Transverse colon (tissue), 4 donors: ENCODE data around the gene NFAM1. TPM values are rescaled to one million over a fixed set of nuclear protein-coding genes. Genes with fewer than 3 reads are reported as not detected.

Experiments
- DNase-seq: peaks from one replicate; pipeline ENCODE4 v3.0.0-alpha.2; 2019
- H3K27ac ChIP-seq, 4 donors: fragments of 200-600 bp; sonication (generic); 2 replicates each; pipeline ENCODE4 v1.5.1; 2016 to 2018; ENCODE audit warnings: inconsistent platforms in 4 of 4
- H3K27me3 ChIP-seq: fragments of 200-600 bp; sonication (generic); 2 replicates; pipeline ENCODE4 v1.5.1; 2017; ENCODE audit warnings: inconsistent platforms
- H3K36me3 ChIP-seq, 4 donors: fragments of 200-600 bp; sonication (generic); 2 replicates each; pipeline ENCODE4 v1.5.1; 2017 to 2019; ENCODE audit warnings: inconsistent platforms in 4 of 4
- H3K4me1 ChIP-seq, 4 donors: fragments of 200-600 bp; sonication (generic); 2 replicates each; pipeline ENCODE4 v1.5.1; 2017 to 2020; ENCODE audit warnings: inconsistent platforms in 4 of 4
- H3K4me3 ChIP-seq, 4 donors: fragments of 200-600 bp; sonication (generic); 1 replicate in 1 of 4; 2 replicates in 3 of 4; pipeline versions ENCODE4 v1.5.1 to v1.6.1; 2017 to 2019; ENCODE audit warnings: inconsistent platforms in 4 of 4
- H3K9me3 ChIP-seq, 2 donors: fragments of 200-600 bp; sonication (generic); 2 replicates each; pipeline ENCODE4 v1.5.1; 2017 to 2019; ENCODE audit warnings: inconsistent platforms in 2 of 2
- CTCF ChIP-seq, 5 experiments: fragments of 200-600 bp in 3 of 5; fragments of 450-650 bp in 2 of 5; sonication (generic) in 3 of 5; IDR thresholded peaks; 1 replicate in 2 of 5; 2 replicates in 3 of 5; pipeline ENCODE4 v1.5.1; 2016 to 2017; ENCODE audit warnings: antibody characterized with exemption in 5 of 5, inconsistent platforms in 3 of 5, mild to moderate bottlenecking in 2 of 5, moderate library complexity in 1 of 5
- EP300 ChIP-seq: sonication (generic); formaldehyde crosslinking; IDR thresholded peaks from one replicate; pipeline ENCODE4 v1.6.1; 2017; ENCODE audit warnings: antibody characterized with exemption, low read depth
- POLR2A ChIP-seq: fragments of 450-650 bp; IDR thresholded peaks from one replicate; pipeline ENCODE4 v1.6.1; 2016; ENCODE audit warnings: antibody characterized with exemption, mild to moderate bottlenecking, moderate library complexity
- POLR2AphosphoS5 ChIP-seq, 3 donors: sonication (generic); formaldehyde crosslinking; IDR thresholded peaks; one replicate each; pipeline ENCODE4 v1.6.1; 2016; ENCODE audit warnings: antibody characterized with exemption in 3 of 3
- WGBS, 2 donors: methylation state at CpG; one replicate each; pipeline ENCODE4 v1.1.5; 2018; ENCODE audit warnings: low coverage in 1 of 2; 5-methylcytosine and 5-hydroxymethylcytosine counted together
- in situ Hi-C, 4 donors: fragments of 200-750 bp; cut with MboI; loops; one replicate each; pipeline versions ENCODE4 v1.15.0 to v1.15.1; 2017; ENCODE audit warnings: low sequenced_read_pairs in 3 of 4, low pct_ligation_motif_present in 1 of 4, low pct_unique_long_range_greater_than_20kb in 1 of 4
- intact Hi-C: fragments of 100-400 bp; cut with DNase I; formaldehyde crosslinking; loops from one replicate; pipeline ENCODE4 v1.15.1; 2023; ENCODE audit warnings: low total_unique reads
- total RNA-seq, 4 donors: library from RNA; depleted of rRNA; stranded (reverse); fragments of >200 nt; gene quantifications; one replicate each; pipeline ENCODE4 v1.1.0, GENCODE V29; 2016

NFAM1 gene
- total RNA-seq, 4 donors from 2014 or later: 1.1 to 1.4 TPM; not detected in 2

- Histone ChIP-seq H3K27ac (no peak overlapping the region), H3K4me3 (no peak overlapping the region), H3K4me1 (peaks cover 0 to 3% (median 0%) of the 10 kb centered on the region in 4 donors), H3K9me3 (no peaks in the 10 kb centered on the region), H3K27me3 (no peaks in the 10 kb centered on the region), H3K36me3 (no peaks in the 10 kb centered on the region)
- DNase-seq: no peak
- in situ Hi-C loops (no loop called here), intact Hi-C loops (no loop called here)
- TF ChIP-seq POLR2A: no peak
- TF ChIP-seq POLR2AphosphoS5 (IDR thresholded peaks at IDR 0.05): no peak
- no peak for TF ChIP-seq EP300
- 86 to 100% methylated on average over 1 to 7 of the region's 7 CpGs for WGBS, 2 donors
Observed at GRCh38 chr22:42410708-42411107, 21.5 kb downstream of the NFAM1 start.

- Histone ChIP-seq H3K4me1 (peaks cover 0 to 3% (median 0%) of the 10 kb centered on the region in 4 donors), H3K9me3 (no peaks in the 10 kb centered on the region), H3K4me3 (no peak overlapping the region), H3K27me3 (no peaks in the 10 kb centered on the region), H3K36me3 (no peaks in the 10 kb centered on the region), H3K27ac (no peak overlapping the region)
- WGBS, 2 donors: 86 to 94% methylated on average over 3 to 16 of the region's 16 CpGs
- in situ Hi-C loops: no loop called here
- intact Hi-C loops: no loop called here
- TF ChIP-seq POLR2AphosphoS5 (IDR thresholded peaks at IDR 0.05) (no peak), EP300 (no peak), POLR2A (no peak), CTCF (IDR thresholded peaks at IDR 0.05) (no peak)
- no peak for DNase-seq
Observed at GRCh38 chr22:42408810-42409529, 23.2 kb downstream of the NFAM1 start.

- no peak for TF ChIP-seq POLR2AphosphoS5 (IDR thresholded peaks at IDR 0.05)
- Histone ChIP-seq H3K4me3 (no peak overlapping the region), H3K27ac (no peak overlapping the region), H3K9me3 (no peaks in the 10 kb centered on the region), H3K36me3 (no peaks in the 10 kb centered on the region), H3K27me3 (no peaks in the 10 kb centered on the region), H3K4me1 (peaks cover 0 to 3% (median 0%) of the 10 kb centered on the region in 4 donors)
- no peak for DNase-seq
- in situ Hi-C loops (no loop called here), intact Hi-C loops (no loop called here)
- WGBS, 2 donors: 66% methylated on average over 5 of the region's 7 CpGs; no CpG with 5 or more reads in 1 of the 2 donors
Observed at GRCh38 chr22:42408276-42408675, 23.9 kb downstream of the NFAM1 start.

- no peaks in the 10 kb centered on the region for H3K36me3 ChIP-seq
- H3K4me3 ChIP-seq: no peak overlapping the region
- intact Hi-C loops: no loop called here
- TF ChIP-seq POLR2AphosphoS5 (IDR thresholded peaks at IDR 0.05) (no peak), CTCF (IDR thresholded peaks at IDR 0.05) (no peak), EP300 (no peak), POLR2A (no peak)
- in situ Hi-C loops: no loop called here
- 40 to 71% methylated on average over 1 to 9 of the region's 9 CpGs for WGBS, 2 donors
- H3K27ac ChIP-seq: no peak overlapping the region
- DNase-seq: no peak
- peaks cover 0 to 5% (median 0%) of the 10 kb centered on the region in 4 donors for H3K4me1 ChIP-seq
- no peaks in the 10 kb centered on the region for H3K9me3 ChIP-seq
- H3K27me3 ChIP-seq: no peaks in the 10 kb centered on the region
Observed at GRCh38 chr22:42404266-42404665, 27.9 kb downstream of the NFAM1 start.

GRCh38 chr22:42401535-42402334 is 30.5 kb downstream of the NFAM1 start:
- peaks cover 0 to 5% (median 1%) of the 10 kb centered on the region in 4 donors for H3K4me1 ChIP-seq
- H3K27ac ChIP-seq: no peak overlapping the region
- WGBS, 2 donors: 82 to 84% methylated on average over 3 to 19 of the region's 19 CpGs
- H3K4me3 ChIP-seq: no peak overlapping the region
- in situ Hi-C loops: no loop called here
- intact Hi-C loops: no loop called here
- no peaks in the 10 kb centered on the region for H3K9me3 ChIP-seq
- DNase-seq: no peak
- no peaks in the 10 kb centered on the region for H3K27me3 ChIP-seq
- TF ChIP-seq POLR2A: no peak
- no peak for TF ChIP-seq POLR2AphosphoS5 (IDR thresholded peaks at IDR 0.05)
- TF ChIP-seq EP300: no peak
- no peak for TF ChIP-seq CTCF (IDR thresholded peaks at IDR 0.05)
- no peaks in the 10 kb centered on the region for H3K36me3 ChIP-seq
